ENCODE results near the gene PPP6R3. TPM values are rescaled to one million over a fixed set of nuclear protein-coding genes. Genes with fewer than 3 reads are reported as not detected.
A peak's percentile ranks its signal among the peaks of the same experiment; 100 is the strongest.

The PPP6R3 gene
- total RNA-seq, 1 experiment from 2014 or later, result 138 TPM

GRCh38 chr11:68584991-68585524 is 124.5 kb downstream of the PPP6R3 start:
- peak overlapping the region in 1 of 3 experiments; percentile 85; a peak in 1 of 7 replicates for H3K27ac Mint-ChIP-seq

More at GRCh38 chr11:68584991-68585524, 124.5 kb downstream of the PPP6R3 start:
- no peak overlapping the region for H2AFZ ChIP-seq (ENCODE audit: low read length)
- no peak overlapping the region for H3K23ac ChIP-seq (ENCODE audit: insufficient read length, low read depth, low read length)
- H2BK5ac ChIP-seq (ENCODE audit: insufficient read length, low read length), result no peak overlapping the region
- no peak overlapping the region for H3K27ac ChIP-seq (ENCODE audit: insufficient read length, low read depth, low read length)
- Mint-ChIP-seq H3K36me3 (ENCODE audit: insufficient read depth in 1 of 3, low read depth in 3 of 3) (peaks cover 15 to 69% (median 53%) of the 10 kb centered on the region in 3 experiments; a peak in 6 of 7 replicates), H3K9me3 (no peaks in the 10 kb centered on the region), H3K27me3 (ENCODE audit: low read depth) (no peaks in the 10 kb centered on the region), H3K4me1 (peaks cover 0 to 2% of the 10 kb centered on the region in 2 experiments; a peak in 2 of 4 replicates), H3K4me3 (no peak overlapping the region)
- no peaks in the 10 kb centered on the region for H3K79me2 ChIP-seq (ENCODE audit: insufficient read depth, low read length)
- H3K4me1 ChIP-seq (ENCODE audit: insufficient read depth, low read length), result no peaks in the 10 kb centered on the region
- no peak overlapping the region for H2BK20ac ChIP-seq (ENCODE audit: low read depth, low read length, poor library complexity, severe bottlenecking)
- H3K4me2 ChIP-seq (ENCODE audit: insufficient read depth, insufficient read length, low read length), result no peak overlapping the region
- H4K5ac ChIP-seq (ENCODE audit: insufficient read length, low read depth, low read length), result no peak overlapping the region
- no peak overlapping the region for H3K14ac ChIP-seq (ENCODE audit: insufficient read depth, low read length)
- H2AK5ac ChIP-seq (ENCODE audit: insufficient read length, low read length), result no peak overlapping the region
- no peaks in the 10 kb centered on the region for H3K9me3 ChIP-seq (ENCODE audit: control insufficient read depth, low read depth, low read length)
- H3K18ac ChIP-seq (ENCODE audit: insufficient read length, low read depth, low read length), result no peak overlapping the region
- no peaks in the 10 kb centered on the region for H3K23me2 ChIP-seq (ENCODE audit: insufficient read length, low read depth, low read length, poor library complexity, severe bottlenecking)
- H4K91ac ChIP-seq (ENCODE audit: insufficient read length, low read depth, low read length), result no peak overlapping the region
- no peak overlapping the region for H2BK120ac ChIP-seq (ENCODE audit: low read depth, low read length, poor library complexity, severe bottlenecking)
- no peak overlapping the region for H4K8ac ChIP-seq (replicated peaks; ENCODE audit: insufficient read length, low read depth, low read length)
- H2BK15ac ChIP-seq (ENCODE audit: low read depth, low read length), result no peak overlapping the region
- no peaks in the 10 kb centered on the region; the same call in 1 of the 2 replicates for H3K27me3 ChIP-seq (ENCODE audit: insufficient read depth, low read length)
- peaks cover 3% of the 10 kb centered on the region for H3K79me1 ChIP-seq (ENCODE audit: insufficient read depth, low read depth, low read length, poor library complexity, severe bottlenecking)
- no CpG with 5 or more reads among the region's 6 CpGs for WGBS (ENCODE audit: extremely low coverage, insufficient read length, low lambda C conversion rate)
- no peak overlapping the region for H3K56ac ChIP-seq (ENCODE audit: insufficient read length, low read depth, low read length)
- no peak overlapping the region for H3K4ac ChIP-seq (ENCODE audit: low read depth, low read length)
- TF ChIP-seq CTCF (conservative IDR thresholded peaks at IDR 0.05), result no peak
- no peak overlapping the region for H2BK12ac ChIP-seq (ENCODE audit: insufficient read length, low read depth, low read length)
- DNase-seq, result no peak
- H4K20me1 ChIP-seq (ENCODE audit: control insufficient read depth, insufficient read depth, insufficient read length), result no peaks in the 10 kb centered on the region
- no peak overlapping the region for H3K9ac ChIP-seq (ENCODE audit: extremely low read depth, insufficient read length, low read length)
- H3T11ph ChIP-seq (ENCODE audit: low read length), result no peak overlapping the region

Measured in H9 (cell line).